Subcutaneous abdominal adipose tissue (tissue), 5 donors: Measurements from ENCODE around the gene KAZALD1.
"Not testable (repeated sequence)": the region's sequence is repeated elsewhere in the genome, so short reads cannot be mapped to it uniquely, and the experiment has no call there.

Experiments
- H3K27ac ChIP-seq: one replicate; pipeline ENCODE4 v1.7.0; 2013; ENCODE audit warnings: low read depth, mild to moderate bottlenecking, inconsistent platforms, low read length, moderate library complexity
- H3K27me3 ChIP-seq, 5 donors: one replicate each; pipeline ENCODE4 v1.7.0; 2013; ENCODE audit warnings: low read length in 5 of 5, inconsistent platforms in 1 of 5; ENCODE audit not compliant: control insufficient read depth in 5 of 5, insufficient read depth in 4 of 5
- H3K36me3 ChIP-seq, 5 donors: one replicate each; pipeline ENCODE4 v1.7.0; 2013; ENCODE audit warnings: low read length in 5 of 5; ENCODE audit not compliant: control insufficient read depth in 5 of 5, insufficient read depth in 5 of 5
- H3K4me1 ChIP-seq, 5 donors: one replicate each; pipeline ENCODE4 v1.7.0; 2013; ENCODE audit warnings: low read length in 5 of 5, mild to moderate bottlenecking in 3 of 5, moderate library complexity in 1 of 5; ENCODE audit not compliant: control insufficient read depth in 5 of 5, insufficient read depth in 5 of 5
- H3K4me3 ChIP-seq, 5 donors: one replicate each; pipeline ENCODE4 v1.7.0; 2013; ENCODE audit warnings: low read length in 5 of 5, low read depth in 1 of 5
- H3K9ac ChIP-seq, 5 donors: one replicate each; pipeline ENCODE4 v1.7.0; 2013; ENCODE audit warnings: low read length in 5 of 5, mild to moderate bottlenecking in 4 of 5, moderate library complexity in 3 of 5
- H3K9me3 ChIP-seq, 5 donors: one replicate each; pipeline ENCODE4 v1.7.0; 2013; ENCODE audit warnings: low read length in 5 of 5; ENCODE audit not compliant: control insufficient read depth in 5 of 5
- donor health status: healthy.
- donor health status: healthy.
- donor health status: healthy.
- donor health status: healthy.
- donor health status: healthy.

KAZALD1 gene

GRCh38 chr10:101029520-101030295 lies 32.1 kb upstream of the KAZALD1 start:
- H3K4me1 ChIP-seq: peaks cover 2 to 52% (median 26%) of the 10 kb centered on the region in 5 donors
- no peak overlapping the region for H3K27ac ChIP-seq
- H3K9me3 ChIP-seq: no peaks in the 10 kb centered on the region
- no peak overlapping the region for H3K4me3 ChIP-seq
- no peaks in the 10 kb centered on the region for H3K27me3 ChIP-seq
- no peak overlapping the region for H3K9ac ChIP-seq
- H3K36me3 ChIP-seq: peaks cover 0 to 3% (median 2%) of the 10 kb centered on the region in 5 donors

GRCh38 chr10:101030496-101031127 lies 31.2 kb upstream of the KAZALD1 start:
- Histone ChIP-seq H3K27ac (no peak overlapping the region), H3K9ac (peak overlapping the region in 3 of 5 donors; percentile 85 to 92 (median 91)), H3K4me1 (peaks cover 2 to 52% (median 26%) of the 10 kb centered on the region in 5 donors), H3K9me3 (no peaks in the 10 kb centered on the region), H3K36me3 (peaks cover 0 to 12% (median 11%) of the 10 kb centered on the region in 5 donors), H3K4me3 (peak overlapping the region in 4 of 5 donors; percentile 90 to 95 (median 92)), H3K27me3 (no peaks in the 10 kb centered on the region)

- H3K9me3 ChIP-seq: no peaks in the 10 kb centered on the region
- peaks cover 0 to 19% (median 17%) of the 10 kb centered on the region in 5 donors for H3K36me3 ChIP-seq
- peak within 1 kb of the TSS; percentile 63 to 92 (median 88) for H3K9ac ChIP-seq
- H3K27me3 ChIP-seq: no peaks in the 10 kb centered on the region
- peak within 1 kb of the TSS; percentile 90 to 96 (median 93) for H3K4me3 ChIP-seq
- peaks cover 2 to 52% (median 26%) of the 10 kb centered on the region in 5 donors for H3K4me1 ChIP-seq
- H3K27ac ChIP-seq: peak within 1 kb of the TSS; percentile 90
Measured at GRCh38 chr10:101031128-101031795, 30.5 kb upstream of the KAZALD1 start, which contains the start of the genes PDZD7 and SFXN3. PDZD7 (minus strand) TSS chr10:101031129; CDS start chr10:101030219, 910 bp downstream. SFXN3 (plus strand) TSS chr10:101031234; CDS start chr10:101034695, 3,461 bp downstream.

GRCh38 chr10:101031796-101032636 lies 29.8 kb upstream of the KAZALD1 start:
- Histone ChIP-seq H3K9me3 (no peaks in the 10 kb centered on the region), H3K27me3 (no peaks in the 10 kb centered on the region), H3K36me3 (peaks cover 0 to 26% (median 25%) of the 10 kb centered on the region in 5 donors), H3K4me3 (peak overlapping the region; percentile 90 to 96 (median 93)), H3K9ac (peak overlapping the region; percentile 77 to 92 (median 88)), H3K4me1 (peaks cover 2 to 52% (median 26%) of the 10 kb centered on the region in 5 donors), H3K27ac (peak overlapping the region; percentile 90)

GRCh38 chr10:101032637-101033224 lies 29.1 kb upstream of the KAZALD1 start:
- peak overlapping the region; percentile 89 to 95 (median 91) for H3K4me3 ChIP-seq
- H3K9me3 ChIP-seq: no peaks in the 10 kb centered on the region
- H3K4me1 ChIP-seq: peaks cover 2 to 52% (median 26%) of the 10 kb centered on the region in 5 donors
- peak overlapping the region; percentile 90 for H3K27ac ChIP-seq
- no peaks in the 10 kb centered on the region for H3K27me3 ChIP-seq
- peak overlapping the region; percentile 77 to 92 (median 88) for H3K9ac ChIP-seq
- peaks cover 0 to 33% (median 32%) of the 10 kb centered on the region in 5 donors for H3K36me3 ChIP-seq

- H3K27me3 ChIP-seq: no peaks in the 10 kb centered on the region
- H3K4me3 ChIP-seq: peak overlapping the region; percentile 89 to 95 (median 91)
- peak overlapping the region in 1 of 5 donors; percentile 18 for H3K9ac ChIP-seq
- peak overlapping the region; percentile 90 for H3K27ac ChIP-seq
- H3K4me1 ChIP-seq: peaks cover 2 to 51% (median 26%) of the 10 kb centered on the region in 5 donors
- peaks cover 0 to 39% (median 38%) of the 10 kb centered on the region in 5 donors for H3K36me3 ChIP-seq
- no peaks in the 10 kb centered on the region for H3K9me3 ChIP-seq
Measured at GRCh38 chr10:101033276-101033675, 28.5 kb upstream of the KAZALD1 start.

- peaks cover 2 to 40% (median 26%) of the 10 kb centered on the region in 5 donors for H3K4me1 ChIP-seq
- not testable (repeated sequence) for H3K9me3 ChIP-seq, H3K27me3 ChIP-seq
Measured at GRCh38 chr10:101034404-101034803, 27.4 kb upstream of the KAZALD1 start.

GRCh38 chr10:101035314-101035713 lies 26.5 kb upstream of the KAZALD1 start:
- H3K27ac ChIP-seq: no peak overlapping the region
- no peak overlapping the region for H3K9ac ChIP-seq
- H3K9me3 ChIP-seq: no peaks in the 10 kb centered on the region
- no peaks in the 10 kb centered on the region for H3K27me3 ChIP-seq
- H3K36me3 ChIP-seq: peaks cover 0 to 59% (median 56%) of the 10 kb centered on the region in 5 donors
- peaks cover 2 to 34% (median 26%) of the 10 kb centered on the region in 5 donors for H3K4me1 ChIP-seq
- H3K4me3 ChIP-seq: no peak overlapping the region

More at GRCh38 chr10:101034404-101034803, 27.4 kb upstream of the KAZALD1 start:
- H3K9ac ChIP-seq, H3K4me3 ChIP-seq, H3K27ac ChIP-seq: not testable (repeated sequence)
- H3K36me3 ChIP-seq: peaks cover 0 to 50% (median 48%) of the 10 kb centered on the region in 5 donors
